Measurements from ENCODE around the gene SAMHD1. TPM values are rescaled to one million over a fixed set of nuclear protein-coding genes. Genes with fewer than 3 reads are reported as not detected.

The SAMHD1 gene
- total and polyA plus RNA-seq, 9 of the 15 experiments (the other 6 are each of a cell fraction or from before 2014, with no cell fraction given), result 6.8 to 20.4 (median 14.8) TPM

GRCh38 chr20:36924167-36925045 is 27.1 kb downstream of the SAMHD1 start (continued):
- TF ChIP-seq REST (IDR thresholded peaks at IDR 0.05; ENCODE audit: borderline replicate concordance), result no peak
- no peak for TF ChIP-seq REST (CRISPR knock-in tag; IDR thresholded peaks at IDR 0.05; ENCODE audit: low read depth)
- TF ChIP-seq GTF2F1 (IDR thresholded peaks at IDR 0.05; ENCODE audit: low read depth, low read length), result no peak
- TF ChIP-seq ZBTB12 (CRISPR knock-in tag; IDR thresholded peaks at IDR 0.05), result no peak
- TF ChIP-seq BHLHE40 (IDR thresholded peaks at IDR 0.05; ENCODE audit: low read length), result no peak
- no peak for TF ChIP-seq DDX20 (tag; IDR thresholded peaks at IDR 0.05; ENCODE audit: low read depth)
- no peak for TF ChIP-seq PHF21A (IDR thresholded peaks at IDR 0.05; ENCODE audit: borderline replicate concordance, low read depth)
- no peak for TF ChIP-seq SREBF2 (CRISPR knock-in tag; IDR thresholded peaks at IDR 0.05)
- TF ChIP-seq HOMEZ (CRISPR knock-in tag; IDR thresholded peaks at IDR 0.05), result no peak
- TF ChIP-seq CHD1 (IDR thresholded peaks at IDR 0.05; ENCODE audit: low read length), result no peak
- no peak for TF ChIP-seq IRF9 (tag; IDR thresholded peaks at IDR 0.05)
- no peak for TF ChIP-seq NFIX (CRISPR knock-in tag; IDR thresholded peaks at IDR 0.05; ENCODE audit: low read depth)
- TF ChIP-seq BRF1 (IDR thresholded peaks at IDR 0.05; ENCODE audit: borderline replicate concordance, extremely low read depth, insufficient read length), result no peak
- no peak for TF ChIP-seq CCNT2 (IDR thresholded peaks at IDR 0.05; ENCODE audit: borderline replicate concordance, extremely low read depth, insufficient read length, low read depth, low read length)

All from K562 (cell line).